A549 (cell line): ENCODE measurements around the gene TAF4. TPM values are rescaled to one million over a fixed set of nuclear protein-coding genes. Genes with fewer than 3 reads are reported as not detected.

Experiments
- ATAC-seq, 2 experiments: fragments of 200-7000 bp in 1 of 2; fragments of >200 bp in 1 of 2; cut with Nextera tagmentation in 1 of 2; cut with Tn5 transposase in 1 of 2; 3 replicates each; pipeline versions ENCODE4 v1.8.0 to v1.9.1; 2018 to 2020; ENCODE audit warnings: mild to moderate bottlenecking in 1 of 2, moderate library complexity in 1 of 2
- CTCF ChIA-PET: fragments of 300-600 bp; sonication (Branson Sonifier 250); formaldehyde crosslinking; extraction: SDS; loops from one replicate; lab custom pipeline; 2021; ENCODE audit warnings: antibody characterized with exemption, inconsistent platforms; lab: Yijun Ruan, JAX
- POLR2A ChIA-PET: fragments of 350-600 bp; formaldehyde crosslinking; extraction: SDS; loops from one replicate; lab custom pipeline; 2021; ENCODE audit warnings: antibody characterized with exemption, inconsistent platforms; lab: Yijun Ruan, JAX
- DNase-seq, 2 experiments: peaks; one replicate each; pipeline versions ENCODE4 v3.0.0 to v3.0.0-alpha.2; 2011 to 2016; ENCODE audit warnings: low read depth in 1 of 2, low spot score in 1 of 2
- FAIRE-seq: peaks from 2 replicates; lab custom pipeline; 2011; peaks lifted over from hg19 to GRCh38; lab: Jason Lieb, UNC
- H3K27ac ChIP-seq, 2 experiments: fragments of >200 bp; sonication (Bioruptor Twin); formaldehyde crosslinking; 3 replicates each; pipeline ENCODE4 v1.5.1; 2016 to 2017
- H3K4me1 ChIP-seq: fragments of >200 bp; sonication (Bioruptor Twin); formaldehyde crosslinking; 3 replicates; pipeline ENCODE4 v1.6.1; 2016
- H3K4me2 ChIP-seq: fragments of >200 bp; sonication (Bioruptor Twin); formaldehyde crosslinking; 3 replicates; pipeline ENCODE4 v1.6.1; 2016
- H3K4me3 ChIP-seq: fragments of >200 bp; sonication (Bioruptor Twin); formaldehyde crosslinking; 3 replicates; pipeline ENCODE4 v1.5.1; 2016
- H3K9me3 ChIP-seq: fragments of >200 bp; sonication (Bioruptor Twin); formaldehyde crosslinking; 3 replicates; pipeline ENCODE4 v1.6.1; 2016
- BCL3 ChIP-seq: fragments of >200 bp; sonication (Bioruptor Twin); formaldehyde crosslinking; IDR thresholded peaks from 3 replicates; pipeline ENCODE4 v1.6.1; 2016
- CBX2 ChIP-seq: fragments of 200-600 bp; sonication (generic); IDR thresholded peaks from 2 replicates; pipeline ENCODE4 v1.6.1; 2016; ENCODE audit warnings: low read depth, mild to moderate bottlenecking, borderline replicate concordance
- CBX8 ChIP-seq: fragments of 200-600 bp; sonication (generic); IDR thresholded peaks from 2 replicates; pipeline ENCODE4 v1.6.1; 2016
- CHD2 ChIP-seq: fragments of 150-350 bp; IDR thresholded peaks from 2 replicates; pipeline ENCODE4 v1.6.1; 2014; ENCODE audit warnings: low read length; ENCODE audit not compliant: partially characterized antibody
- ESRRA ChIP-seq: fragments of 150-350 bp; IDR thresholded peaks from 2 replicates; pipeline ENCODE4 v1.6.1; 2014; ENCODE audit warnings: mild to moderate bottlenecking, low read length, borderline replicate concordance
- FOSB ChIP-seq: fragments of 250-450 bp; sonication (Bioruptor Pico); IDR thresholded peaks from 2 replicates; pipeline ENCODE4 v1.5.0; 2020; ENCODE audit warnings: mild to moderate bottlenecking, moderate library complexity
- FOXS1 ChIP-seq: fragments of 250-450 bp; sonication (Bioruptor Pico); IDR thresholded peaks from 2 replicates; pipeline ENCODE4 v1.5.0; 2020; ENCODE audit warnings: mild to moderate bottlenecking, moderate library complexity
- HEYL ChIP-seq: fragments of 250-450 bp; sonication (Bioruptor Pico); IDR thresholded peaks from 2 replicates; pipeline ENCODE4 v1.8.0; 2021; ENCODE audit warnings: mild to moderate bottlenecking, moderate library complexity
- HMGXB4 ChIP-seq: fragments of 250-450 bp; sonication (Bioruptor Pico); IDR thresholded peaks from 2 replicates; pipeline ENCODE4 v1.5.0; 2021; ENCODE audit warnings: mild to moderate bottlenecking, moderate library complexity, borderline replicate concordance
- HOXA7 ChIP-seq: fragments of 250-450 bp; sonication (Bioruptor Pico); IDR thresholded peaks from 2 replicates; pipeline ENCODE4 v1.5.0; 2020; ENCODE audit warnings: mild to moderate bottlenecking, moderate library complexity
- HOXB5 ChIP-seq: fragments of 250-450 bp; sonication (Bioruptor Pico); IDR thresholded peaks from 2 replicates; pipeline ENCODE4 v1.5.0; 2020; ENCODE audit warnings: mild to moderate bottlenecking, moderate library complexity
- JUNB ChIP-seq: fragments of >200 bp; sonication (Bioruptor Twin); formaldehyde crosslinking; IDR thresholded peaks from 2 replicates; pipeline ENCODE4 v1.6.1; 2016
- KDM1A ChIP-seq: fragments of 200-600 bp; sonication (generic); IDR thresholded peaks from 2 replicates; pipeline ENCODE4 v1.6.1; 2016; ENCODE audit warnings: low read depth, mild to moderate bottlenecking
- KDM5A ChIP-seq: fragments of 200-600 bp; sonication (generic); IDR thresholded peaks from 2 replicates; pipeline ENCODE4 v1.6.1; 2016; ENCODE audit warnings: antibody characterized with exemption, mild to moderate bottlenecking
- MAFK ChIP-seq: fragments of 450-650 bp; IDR thresholded peaks from 2 replicates; pipeline ENCODE4 v1.6.1; 2014; ENCODE audit not compliant: partially characterized antibody
- MYC ChIP-seq: IDR thresholded peaks from 2 replicates; pipeline ENCODE4 v1.6.1; 2012; ENCODE audit warnings: mild to moderate bottlenecking, inconsistent platforms, low read length, improper control_type of control experiment, borderline replicate concordance
- NFE2L2 ChIP-seq: fragments of 150-350 bp; conservative IDR thresholded peaks from 2 replicates; pipeline ENCODE4 v1.6.1; 2014; ENCODE audit warnings: low read length
- NPAS2 ChIP-seq: fragments of 250-450 bp; sonication (Bioruptor Pico); IDR thresholded peaks from 2 replicates; pipeline ENCODE4 v1.8.0; 2022; ENCODE audit warnings: mild to moderate bottlenecking, moderate library complexity, borderline replicate concordance
- NR3C1 ChIP-seq: fragments of >200 bp; sonication (Bioruptor Twin); formaldehyde crosslinking; IDR thresholded peaks from 3 replicates; pipeline ENCODE4 v1.6.1; 2017
- RAD21 ChIP-seq, 2 experiments: fragments of >200 bp in 1 of 2; sonication (Bioruptor Twin) in 1 of 2; formaldehyde crosslinking in 1 of 2; IDR thresholded peaks in 1 of 2; conservative IDR thresholded peaks in 1 of 2; 2 replicates in 1 of 2; 3 replicates in 1 of 2; pipeline ENCODE4 v1.6.1; 2012 to 2018; ENCODE audit warnings: inconsistent platforms in 1 of 2
- RARB ChIP-seq: fragments of 250-450 bp; sonication (Bioruptor Pico); IDR thresholded peaks from 2 replicates; pipeline ENCODE4 v1.8.0; 2021; ENCODE audit warnings: mild to moderate bottlenecking, moderate library complexity
- RFX5 ChIP-seq: fragments of 450-650 bp; IDR thresholded peaks from 2 replicates; pipeline ENCODE4 v1.7.1; 2014; ENCODE audit warnings: antibody characterized with exemption, mild to moderate bottlenecking, moderate library complexity
- SMC3 ChIP-seq: fragments of >200 bp; sonication (Bioruptor Twin); formaldehyde crosslinking; IDR thresholded peaks from 3 replicates; pipeline ENCODE4 v1.6.1; 2018; ENCODE audit warnings: inconsistent platforms
- TFCP2L1 ChIP-seq: fragments of 250-450 bp; sonication (Bioruptor Pico); IDR thresholded peaks from 2 replicates; pipeline ENCODE4 v1.5.0; 2021; ENCODE audit warnings: mild to moderate bottlenecking
- TP53 ChIP-seq: fragments of 250-450 bp; sonication (Bioruptor Pico); IDR thresholded peaks from 2 replicates; pipeline ENCODE4 v1.5.0; 2021; ENCODE audit warnings: mild to moderate bottlenecking, moderate library complexity
- USF2 ChIP-seq: fragments of 450-650 bp; IDR thresholded peaks from 2 replicates; pipeline ENCODE4 v1.6.1; 2014; ENCODE audit warnings: antibody characterized with exemption
- ZC3H11A ChIP-seq: fragments of 450-650 bp; IDR thresholded peaks from 2 replicates; pipeline ENCODE4 v1.6.1; 2014; ENCODE audit warnings: antibody characterized with exemption, mild to moderate bottlenecking
- ZFP36 ChIP-seq: fragments of 450-650 bp; IDR thresholded peaks from 2 replicates; pipeline ENCODE4 v1.6.1; 2014; ENCODE audit warnings: borderline replicate concordance; ENCODE audit not compliant: partially characterized antibody
- ZSCAN20 ChIP-seq: fragments of 250-450 bp; sonication (Bioruptor Pico); IDR thresholded peaks from 2 replicates; pipeline ENCODE4 v1.8.0; 2022; ENCODE audit warnings: mild to moderate bottlenecking, moderate library complexity
- WGBS: methylation state at CpG from one replicate; pipeline ENCODE4 v1.1.6; 2017; ENCODE audit errors: missing lambda C conversion rate; 5-methylcytosine and 5-hydroxymethylcytosine counted together
- polyA plus RNA-seq, 4 experiments: library from polyadenylated mRNA; depleted of rRNA in 3 of 4; stranded (reverse); fragments of >200 nt; fragmentation: RNase III in 1 of 4; extraction: RNeasy Plus Mini Kit Qiagen cat#74134 plus additional on column Dnase treatment in 1 of 4; gene quantifications; 2 replicates in 3 of 4; 3 replicates in 1 of 4; pipeline ENCODE4 v1.2.3, GENCODE V29; 2011 to 2017
- TF ChIP-seq, protein P1 (sequence below): fragments of >200 bp; sonication (Bioruptor Twin); formaldehyde crosslinking; IDR thresholded peaks from 3 replicates; pipeline ENCODE4 v1.5.1; 2016
- TF ChIP-seq, protein P2 (sequence below): fragments of 200-600 bp; sonication (generic); IDR thresholded peaks from 2 replicates; pipeline ENCODE4 v1.6.1; 2016; ENCODE audit warnings: antibody characterized with exemption, mild to moderate bottlenecking, moderate library complexity

The TAF4 gene
- polyA plus RNA-seq, 2 of the 4 experiments (the other 2 are of a cell fraction): 6.1 to 11.0 TPM

DNA sequence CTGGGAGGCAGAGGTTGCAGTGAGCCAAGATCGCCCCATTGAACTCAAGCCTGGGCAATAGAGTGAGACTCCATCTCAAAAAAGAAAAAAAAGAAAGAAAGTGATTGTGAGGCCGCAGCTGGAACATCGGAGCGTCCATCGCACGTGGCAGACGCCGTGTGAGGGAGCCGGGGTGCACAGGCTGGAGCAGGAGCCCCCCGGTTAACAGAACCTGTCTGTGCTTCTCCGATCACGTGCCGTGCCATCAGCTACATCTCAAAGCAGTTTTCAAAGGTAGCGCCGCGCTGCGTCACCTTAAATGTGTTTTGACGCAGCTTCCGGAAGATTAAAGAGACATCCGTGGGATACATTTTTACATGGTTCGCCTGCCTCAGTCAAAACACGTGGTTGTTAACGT, 138.9 kb downstream of the TAF4 start:
- no peaks in the 10 kb centered on the region for H3K4me1 ChIP-seq
- no peak for TF ChIP-seq ZFP36
- no peak for TF ChIP-seq RAD21 (conservative IDR thresholded peaks at IDR 0.05 in 1 of 2, IDR thresholded peaks at IDR 0.05 in 1 of 2)
- no peak for TF ChIP-seq ESRRA
- no peak for TF ChIP-seq ZC3H11A
- no peak for TF ChIP-seq NFE2L2
- TF ChIP-seq USF2: no peak
- TF ChIP-seq NPAS2: no peak
- no peak for TF ChIP-seq HMGXB4 (CRISPR knock-in tag)
- TF ChIP-seq FOXS1 (CRISPR knock-in tag): no peak
- TF ChIP-seq CBX2: no peak
- no peak for TF ChIP-seq NR3C1
- TF ChIP-seq CBX8: no peak
- no peak for TF ChIP-seq HOXA7
- TF ChIP-seq MYC: no peak
- no peak for TF ChIP-seq MAFK
- TF ChIP-seq HOXB5: no peak
- TF ChIP-seq BCL3: no peak
- TF ChIP-seq CHD2: no peak
- TF ChIP-seq RARB (CRISPR knock-in tag): no peak
- no peak for TF ChIP-seq ZSCAN20 (CRISPR knock-in tag)
- TF ChIP-seq, all 56 proteins: peak for 0
- Histone ChIP-seq H3K4me2 (no peak overlapping the region), H3K4me3 (no peak overlapping the region), H3K9me3 (no peaks in the 10 kb centered on the region), H3K27ac (no peak overlapping the region)
- 90% methylated on average over 23 of the region's 23 CpGs for WGBS
- ATAC-seq (no peak), FAIRE-seq (no peak), DNase-seq (no peak)
- POLR2A ChIA-PET: no interaction called here
- CTCF ChIA-PET: interaction anchor here (1.1 kb wide), 1 partner anchor 31 kb away, joined by 3 read pairs; no protein-coding TSS in a partner anchor

- WGBS: 78% methylated on average over 11 of the region's 14 CpGs
- POLR2A ChIA-PET: no interaction called here
- no peaks in the 10 kb centered on the region for H3K4me1 ChIP-seq
- H3K9me3 ChIP-seq: no peaks in the 10 kb centered on the region
- peak overlapping the region in 1 of 2 experiments; percentile 21; a peak in 2 of 6 replicates for H3K27ac ChIP-seq
- CTCF ChIA-PET: interaction anchor here (1.1 kb wide), 1 partner anchor 30 kb away, joined by 3 read pairs; no protein-coding TSS in a partner anchor
- no peak for ATAC-seq
- no peak for FAIRE-seq
- H3K4me3 ChIP-seq: no peak overlapping the region
- no peak overlapping the region for H3K4me2 ChIP-seq
- DNase-seq: no peak
- TF ChIP-seq HOXB5 (no peak), FOSB (CRISPR knock-in tag) (no peak), RFX5 (no peak), CBX8 (no peak), TFCP2L1 (CRISPR knock-in tag) (no peak), TP53 (CRISPR knock-in tag) (no peak), NPAS2 (no peak), KDM5A (no peak), KDM1A (no peak), HEYL (CRISPR knock-in tag) (no peak), RAD21 (conservative IDR thresholded peaks at IDR 0.05 in 1 of 2, IDR thresholded peaks at IDR 0.05 in 1 of 2) (no peak), HOXA7 (no peak), SMC3 (no peak), JUNB (no peak), CBX2 (no peak)
- TF ChIP-seq, protein P1, sequence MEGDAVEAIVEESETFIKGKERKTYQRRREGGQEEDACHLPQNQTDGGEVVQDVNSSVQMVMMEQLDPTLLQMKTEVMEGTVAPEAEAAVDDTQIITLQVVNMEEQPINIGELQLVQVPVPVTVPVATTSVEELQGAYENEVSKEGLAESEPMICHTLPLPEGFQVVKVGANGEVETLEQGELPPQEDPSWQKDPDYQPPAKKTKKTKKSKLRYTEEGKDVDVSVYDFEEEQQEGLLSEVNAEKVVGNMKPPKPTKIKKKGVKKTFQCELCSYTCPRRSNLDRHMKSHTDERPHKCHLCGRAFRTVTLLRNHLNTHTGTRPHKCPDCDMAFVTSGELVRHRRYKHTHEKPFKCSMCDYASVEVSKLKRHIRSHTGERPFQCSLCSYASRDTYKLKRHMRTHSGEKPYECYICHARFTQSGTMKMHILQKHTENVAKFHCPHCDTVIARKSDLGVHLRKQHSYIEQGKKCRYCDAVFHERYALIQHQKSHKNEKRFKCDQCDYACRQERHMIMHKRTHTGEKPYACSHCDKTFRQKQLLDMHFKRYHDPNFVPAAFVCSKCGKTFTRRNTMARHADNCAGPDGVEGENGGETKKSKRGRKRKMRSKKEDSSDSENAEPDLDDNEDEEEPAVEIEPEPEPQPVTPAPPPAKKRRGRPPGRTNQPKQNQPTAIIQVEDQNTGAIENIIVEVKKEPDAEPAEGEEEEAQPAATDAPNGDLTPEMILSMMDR: no peak
- TF ChIP-seq, protein P2, sequence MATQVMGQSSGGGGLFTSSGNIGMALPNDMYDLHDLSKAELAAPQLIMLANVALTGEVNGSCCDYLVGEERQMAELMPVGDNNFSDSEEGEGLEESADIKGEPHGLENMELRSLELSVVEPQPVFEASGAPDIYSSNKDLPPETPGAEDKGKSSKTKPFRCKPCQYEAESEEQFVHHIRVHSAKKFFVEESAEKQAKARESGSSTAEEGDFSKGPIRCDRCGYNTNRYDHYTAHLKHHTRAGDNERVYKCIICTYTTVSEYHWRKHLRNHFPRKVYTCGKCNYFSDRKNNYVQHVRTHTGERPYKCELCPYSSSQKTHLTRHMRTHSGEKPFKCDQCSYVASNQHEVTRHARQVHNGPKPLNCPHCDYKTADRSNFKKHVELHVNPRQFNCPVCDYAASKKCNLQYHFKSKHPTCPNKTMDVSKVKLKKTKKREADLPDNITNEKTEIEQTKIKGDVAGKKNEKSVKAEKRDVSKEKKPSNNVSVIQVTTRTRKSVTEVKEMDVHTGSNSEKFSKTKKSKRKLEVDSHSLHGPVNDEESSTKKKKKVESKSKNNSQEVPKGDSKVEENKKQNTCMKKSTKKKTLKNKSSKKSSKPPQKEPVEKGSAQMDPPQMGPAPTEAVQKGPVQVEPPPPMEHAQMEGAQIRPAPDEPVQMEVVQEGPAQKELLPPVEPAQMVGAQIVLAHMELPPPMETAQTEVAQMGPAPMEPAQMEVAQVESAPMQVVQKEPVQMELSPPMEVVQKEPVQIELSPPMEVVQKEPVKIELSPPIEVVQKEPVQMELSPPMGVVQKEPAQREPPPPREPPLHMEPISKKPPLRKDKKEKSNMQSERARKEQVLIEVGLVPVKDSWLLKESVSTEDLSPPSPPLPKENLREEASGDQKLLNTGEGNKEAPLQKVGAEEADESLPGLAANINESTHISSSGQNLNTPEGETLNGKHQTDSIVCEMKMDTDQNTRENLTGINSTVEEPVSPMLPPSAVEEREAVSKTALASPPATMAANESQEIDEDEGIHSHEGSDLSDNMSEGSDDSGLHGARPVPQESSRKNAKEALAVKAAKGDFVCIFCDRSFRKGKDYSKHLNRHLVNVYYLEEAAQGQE: no peak
Measured at GRCh38 chr20:61926253-61926613, 139.4 kb downstream of the TAF4 start.
